ENCODE measurements around the gene PIF1.
"Not testable (repeated sequence)": the region's sequence is repeated elsewhere in the genome, so short reads cannot be mapped to it uniquely, and the experiment has no call there.

PIF1 gene

GRCh38 chr15:64810497-64811326 lies 14.7 kb downstream of the PIF1 start:
- Histone ChIP-seq H3K9ac (ENCODE audit: low read length in 2 of 2) (peak overlapping the region in 1 of 2 donors; percentile 62), H3K27me3 (ENCODE audit: control insufficient read depth in 1 of 2, insufficient read depth in 2 of 2, low read length in 2 of 2) (no peaks in the 10 kb centered on the region), H3K9me3 (ENCODE audit: control insufficient read depth in 2 of 2, low read length in 2 of 2) (no peaks in the 10 kb centered on the region), H3K27ac (ENCODE audit: low read length) (peak overlapping the region; percentile 98), H3K36me3 (ENCODE audit: control insufficient read depth in 2 of 2, insufficient read depth in 2 of 2, low read length in 2 of 2) (no peaks in the 10 kb centered on the region), H3K4me3 (ENCODE audit: low read length in 2 of 2) (peak overlapping the region in 1 of 2 donors; percentile 35), H3K4me1 (ENCODE audit: control insufficient read depth, insufficient read depth, low read length) (peaks cover 46% of the 10 kb centered on the region)

- peak overlapping the region; percentile 98 for H3K27ac ChIP-seq (ENCODE audit: low read length)
These were observed 15.6 kb downstream of the PIF1 start for GRCh38 chr15:64809649-64810496.

DNA sequence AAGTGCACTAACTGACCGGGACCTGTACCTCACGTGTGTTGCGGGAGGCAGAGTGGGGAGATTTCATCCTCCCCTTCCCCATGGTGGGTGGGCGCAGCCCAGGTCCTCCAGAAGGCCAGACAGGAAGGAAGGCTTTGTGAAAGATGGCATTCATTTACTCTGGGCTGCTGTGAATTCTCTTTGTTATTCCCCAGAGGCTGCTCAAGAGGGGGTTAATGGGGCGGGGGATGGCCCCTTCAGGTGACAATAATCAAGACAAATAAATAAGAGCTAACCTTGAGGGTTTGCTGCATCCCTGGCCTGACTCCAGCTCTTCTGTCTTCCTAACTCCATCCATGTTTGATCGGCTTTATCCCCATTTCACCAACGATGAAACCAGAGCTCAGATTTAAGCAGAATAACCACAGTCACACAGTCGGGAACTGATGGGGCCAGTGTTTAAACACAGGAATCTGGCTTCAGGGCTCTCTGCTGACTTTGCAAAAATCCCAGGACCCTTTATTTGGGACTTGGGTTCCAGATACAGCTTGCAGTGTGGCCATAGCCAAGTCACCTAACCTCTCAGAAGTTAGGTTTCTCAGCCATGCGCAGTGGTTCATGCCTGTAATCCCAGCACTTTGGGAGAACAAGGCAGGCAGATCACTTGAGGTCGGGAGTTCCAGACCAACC lies 16.5 kb downstream of the PIF1 start:
- no peak overlapping the region for H3K4me3 ChIP-seq (ENCODE audit: low read length in 2 of 2)
- no peaks in the 10 kb centered on the region for H3K36me3 ChIP-seq (ENCODE audit: control insufficient read depth in 2 of 2, insufficient read depth in 2 of 2, low read length in 2 of 2)
- peak overlapping the region in 1 of 2 donors; percentile 30 for H3K9ac ChIP-seq (ENCODE audit: low read length in 2 of 2)
- H3K9me3 ChIP-seq (ENCODE audit: control insufficient read depth in 2 of 2, low read length in 2 of 2): no peaks in the 10 kb centered on the region
- H3K27ac ChIP-seq (ENCODE audit: low read length): peak overlapping the region; percentile 98
- no peaks in the 10 kb centered on the region for H3K27me3 ChIP-seq (ENCODE audit: control insufficient read depth in 1 of 2, insufficient read depth in 2 of 2, low read length in 2 of 2)
- H3K4me1 ChIP-seq (ENCODE audit: control insufficient read depth, insufficient read depth, low read length): peaks cover 47% of the 10 kb centered on the region

More at GRCh38 chr15:64809649-64810496, 15.6 kb downstream of the PIF1 start:
- peaks cover 46% of the 10 kb centered on the region for H3K4me1 ChIP-seq (ENCODE audit: control insufficient read depth, insufficient read depth, low read length)
- peak overlapping the region in 1 of 2 donors; percentile 62 for H3K9ac ChIP-seq (ENCODE audit: low read length in 2 of 2)
- no peaks in the 10 kb centered on the region for H3K36me3 ChIP-seq (ENCODE audit: control insufficient read depth in 2 of 2, insufficient read depth in 2 of 2, low read length in 2 of 2)
- H3K9me3 ChIP-seq (ENCODE audit: control insufficient read depth in 2 of 2, low read length in 2 of 2): no peaks in the 10 kb centered on the region
- H3K4me3 ChIP-seq (ENCODE audit: low read length in 2 of 2): peak overlapping the region in 1 of 2 donors; percentile 35
- H3K27me3 ChIP-seq (ENCODE audit: control insufficient read depth in 1 of 2, insufficient read depth in 2 of 2, low read length in 2 of 2): no peaks in the 10 kb centered on the region

DNA sequence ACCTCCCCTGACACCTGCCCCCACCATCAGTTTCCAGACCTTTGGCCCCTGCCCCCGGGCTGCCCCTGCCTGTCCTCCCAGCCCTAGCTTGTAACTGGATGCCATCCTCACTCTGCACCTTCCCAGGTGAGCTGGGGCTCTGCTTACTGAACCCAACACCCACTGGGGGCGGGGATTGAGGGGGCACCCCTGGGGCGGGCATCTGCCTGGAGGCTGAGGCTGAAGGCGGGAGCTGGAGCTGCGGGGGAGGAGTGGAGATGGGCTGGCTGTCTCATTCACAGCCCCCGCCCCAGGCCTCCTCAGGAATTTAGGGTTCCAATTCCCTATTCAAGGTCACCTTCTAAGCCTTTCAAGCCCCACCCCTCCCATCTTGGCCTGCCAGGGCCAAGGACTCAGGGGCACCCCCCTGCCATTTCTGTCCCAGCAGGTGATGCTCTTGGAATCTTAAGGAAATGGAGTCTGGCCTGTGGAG lies 17.7 kb downstream of the PIF1 start:
- no peaks in the 10 kb centered on the region for H3K36me3 ChIP-seq (ENCODE audit: control insufficient read depth in 2 of 2, insufficient read depth in 2 of 2, low read length in 2 of 2)
- peaks cover 49% of the 10 kb centered on the region for H3K4me1 ChIP-seq (ENCODE audit: control insufficient read depth, insufficient read depth, low read length)
- peak overlapping the region; percentile 98 for H3K27ac ChIP-seq (ENCODE audit: low read length)
- H3K9me3 ChIP-seq (ENCODE audit: control insufficient read depth in 2 of 2, low read length in 2 of 2): no peaks in the 10 kb centered on the region
- peak overlapping the region; percentile 20 to 54 for H3K4me3 ChIP-seq (ENCODE audit: low read length in 2 of 2)
- peak overlapping the region; percentile 64 to 71 for H3K9ac ChIP-seq (ENCODE audit: low read length in 2 of 2)
- H3K27me3 ChIP-seq (ENCODE audit: control insufficient read depth in 1 of 2, insufficient read depth in 2 of 2, low read length in 2 of 2): no peaks in the 10 kb centered on the region

GRCh38 chr15:64807051-64807749 lies 18.2 kb downstream of the PIF1 start:
- peak overlapping the region; percentile 14 to 54 for H3K4me3 ChIP-seq (ENCODE audit: low read length in 2 of 2)
- no peaks in the 10 kb centered on the region for H3K9me3 ChIP-seq (ENCODE audit: control insufficient read depth in 2 of 2, low read length in 2 of 2)
- peak overlapping the region; percentile 98 for H3K27ac ChIP-seq (ENCODE audit: low read length)
- H3K9ac ChIP-seq (ENCODE audit: low read length in 2 of 2): peak overlapping the region; percentile 71 to 72
- H3K36me3 ChIP-seq (ENCODE audit: control insufficient read depth in 2 of 2, insufficient read depth in 2 of 2, low read length in 2 of 2): no peaks in the 10 kb centered on the region
- no peaks in the 10 kb centered on the region for H3K27me3 ChIP-seq (ENCODE audit: control insufficient read depth in 1 of 2, insufficient read depth in 2 of 2, low read length in 2 of 2)
- peaks cover 54% of the 10 kb centered on the region for H3K4me1 ChIP-seq (ENCODE audit: control insufficient read depth, insufficient read depth, low read length)

- H3K9me3 ChIP-seq (ENCODE audit: control insufficient read depth in 2 of 2, low read length in 2 of 2): no peaks in the 10 kb centered on the region
- H3K4me1 ChIP-seq (ENCODE audit: control insufficient read depth, insufficient read depth, low read length): peaks cover 60% of the 10 kb centered on the region
- no peaks in the 10 kb centered on the region for H3K36me3 ChIP-seq (ENCODE audit: control insufficient read depth in 2 of 2, insufficient read depth in 2 of 2, low read length in 2 of 2)
- peak overlapping the region; percentile 98 for H3K27ac ChIP-seq (ENCODE audit: low read length)
- H3K27me3 ChIP-seq (ENCODE audit: control insufficient read depth in 1 of 2, insufficient read depth in 2 of 2, low read length in 2 of 2): no peaks in the 10 kb centered on the region
- peak overlapping the region; percentile 71 to 72 for H3K9ac ChIP-seq (ENCODE audit: low read length in 2 of 2)
- peak overlapping the region in 1 of 2 donors; percentile 14 for H3K4me3 ChIP-seq (ENCODE audit: low read length in 2 of 2)
These were observed 18.9 kb downstream of the PIF1 start for GRCh38 chr15:64806509-64806908.

DNA sequence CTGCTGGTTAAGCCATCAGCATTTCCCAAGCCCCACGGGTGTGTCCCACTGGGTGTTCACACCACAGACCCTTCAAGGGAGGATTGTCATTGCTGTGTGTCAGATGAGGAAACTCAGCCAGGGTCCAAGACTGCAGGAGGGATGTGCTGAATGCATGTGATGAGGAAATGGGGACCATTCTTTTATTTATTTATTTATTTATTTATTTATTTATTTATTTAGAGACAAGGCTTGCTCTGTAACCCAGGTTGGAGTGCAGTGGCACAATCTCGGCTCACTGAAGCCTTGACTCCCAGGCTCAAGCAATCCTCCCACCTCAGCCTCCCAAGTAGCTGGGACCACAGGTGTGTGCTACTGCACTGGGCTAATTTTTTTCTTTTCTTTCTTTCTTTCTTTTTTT lies 20.8 kb downstream of the PIF1 start:
- Histone ChIP-seq H3K9ac (ENCODE audit: low read length in 2 of 2) (no peak overlapping the region), H3K4me1 (ENCODE audit: control insufficient read depth, insufficient read depth, low read length) (peaks cover 52% of the 10 kb centered on the region), H3K27me3 (ENCODE audit: control insufficient read depth in 1 of 2, insufficient read depth in 2 of 2, low read length in 2 of 2) (no peaks in the 10 kb centered on the region), H3K4me3 (ENCODE audit: low read length in 2 of 2) (no peak overlapping the region), H3K36me3 (ENCODE audit: control insufficient read depth in 2 of 2, insufficient read depth in 2 of 2, low read length in 2 of 2) (no peaks in the 10 kb centered on the region), H3K27ac (ENCODE audit: low read length) (peak overlapping the region; percentile 92), H3K9me3 (ENCODE audit: control insufficient read depth in 2 of 2, low read length in 2 of 2) (no peaks in the 10 kb centered on the region)

GRCh38 chr15:64803526-64803925 lies 21.9 kb downstream of the PIF1 start:
- no peak overlapping the region for H3K4me3 ChIP-seq (ENCODE audit: low read length in 2 of 2)
- no peaks in the 10 kb centered on the region for H3K9me3 ChIP-seq (ENCODE audit: control insufficient read depth in 2 of 2, low read length in 2 of 2)
- H3K4me1 ChIP-seq (ENCODE audit: control insufficient read depth, insufficient read depth, low read length): peaks cover 43% of the 10 kb centered on the region
- no peaks in the 10 kb centered on the region for H3K36me3 ChIP-seq (ENCODE audit: control insufficient read depth in 2 of 2, insufficient read depth in 2 of 2, low read length in 2 of 2)
- H3K9ac ChIP-seq (ENCODE audit: low read length in 2 of 2): no peak overlapping the region
- H3K27ac ChIP-seq (ENCODE audit: low read length): peak overlapping the region; percentile 92
- no peaks in the 10 kb centered on the region for H3K27me3 ChIP-seq (ENCODE audit: control insufficient read depth in 1 of 2, insufficient read depth in 2 of 2, low read length in 2 of 2)

DNA sequence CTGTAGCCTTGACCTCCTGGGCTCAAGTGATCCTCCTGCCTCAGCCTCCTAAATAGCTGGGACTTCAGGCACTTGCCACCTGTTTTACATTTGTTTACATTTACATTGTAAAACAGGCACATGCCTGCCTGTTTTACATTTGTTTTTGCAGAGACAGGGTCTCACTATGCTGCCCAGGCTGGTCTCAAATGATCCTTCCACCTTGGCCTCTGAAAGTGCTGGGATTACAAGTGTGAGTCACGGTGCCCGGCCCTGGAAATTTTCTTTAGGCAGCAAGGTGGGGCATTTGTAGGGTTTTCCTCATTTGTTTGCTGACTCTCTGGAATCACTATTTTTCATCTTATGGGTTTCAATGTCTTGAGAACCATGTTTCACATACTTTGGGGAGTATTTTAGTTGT lies 25.0 kb downstream of the PIF1 start:
- Histone ChIP-seq H3K4me1 (ENCODE audit: control insufficient read depth, insufficient read depth, low read length) (peaks cover 19% of the 10 kb centered on the region), H3K9me3 (ENCODE audit: control insufficient read depth in 2 of 2, low read length in 2 of 2) (no peaks in the 10 kb centered on the region), H3K36me3 (ENCODE audit: control insufficient read depth in 2 of 2, insufficient read depth in 2 of 2, low read length in 2 of 2) (no peaks in the 10 kb centered on the region), H3K4me3 (ENCODE audit: low read length in 2 of 2) (no peak overlapping the region), H3K9ac (ENCODE audit: low read length in 2 of 2) (no peak overlapping the region), H3K27ac (ENCODE audit: low read length) (peak overlapping the region; percentile 13), H3K27me3 (ENCODE audit: control insufficient read depth in 1 of 2, insufficient read depth in 2 of 2, low read length in 2 of 2) (no peaks in the 10 kb centered on the region)

DNA sequence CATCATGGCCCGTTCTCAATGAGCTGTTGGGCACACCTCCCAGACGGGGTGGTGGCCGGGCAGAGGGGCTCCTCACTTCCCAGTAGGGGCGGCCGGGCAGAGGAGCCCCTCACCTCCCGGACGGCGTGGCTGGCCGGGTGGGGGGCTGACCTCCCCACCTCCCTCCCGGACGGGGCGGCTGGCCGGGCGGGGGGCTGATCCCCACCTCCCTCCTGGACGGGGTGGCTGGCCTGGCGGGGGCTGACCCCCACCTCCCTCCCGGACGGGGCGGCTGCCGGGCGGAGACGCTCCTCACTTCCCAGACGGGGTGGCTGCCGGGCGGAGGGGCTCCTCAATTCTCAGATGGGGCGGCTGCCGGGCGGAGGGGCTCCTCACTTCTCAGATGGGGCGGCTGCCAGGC lies 26.5 kb downstream of the PIF1 start:
- not testable (repeated sequence) for H3K36me3 ChIP-seq (ENCODE audit: control insufficient read depth in 2 of 2, insufficient read depth in 2 of 2, low read length in 2 of 2); H3K27ac ChIP-seq (ENCODE audit: low read length); H3K4me3 ChIP-seq (ENCODE audit: low read length in 2 of 2); H3K9ac ChIP-seq (ENCODE audit: low read length in 2 of 2); H3K27me3 ChIP-seq (ENCODE audit: control insufficient read depth in 1 of 2, insufficient read depth in 2 of 2, low read length in 2 of 2); H3K9me3 ChIP-seq (ENCODE audit: control insufficient read depth in 2 of 2, low read length in 2 of 2)
- H3K4me1 ChIP-seq (ENCODE audit: control insufficient read depth, insufficient read depth, low read length): peaks cover 17% of the 10 kb centered on the region
